Measurements from ENCODE around the gene EIF3B. TPM values are rescaled to one million over a fixed set of nuclear protein-coding genes. Genes with fewer than 3 reads are reported as not detected.
A peak's percentile ranks its signal among the peaks of the same experiment; 100 is the strongest.

EIF3B gene
- total and polyA plus RNA-seq, 9 of the 15 experiments (the other 6 are each of a cell fraction or from before 2014, with no cell fraction given) = 25.9 to 494 (median 357) TPM

DNA sequence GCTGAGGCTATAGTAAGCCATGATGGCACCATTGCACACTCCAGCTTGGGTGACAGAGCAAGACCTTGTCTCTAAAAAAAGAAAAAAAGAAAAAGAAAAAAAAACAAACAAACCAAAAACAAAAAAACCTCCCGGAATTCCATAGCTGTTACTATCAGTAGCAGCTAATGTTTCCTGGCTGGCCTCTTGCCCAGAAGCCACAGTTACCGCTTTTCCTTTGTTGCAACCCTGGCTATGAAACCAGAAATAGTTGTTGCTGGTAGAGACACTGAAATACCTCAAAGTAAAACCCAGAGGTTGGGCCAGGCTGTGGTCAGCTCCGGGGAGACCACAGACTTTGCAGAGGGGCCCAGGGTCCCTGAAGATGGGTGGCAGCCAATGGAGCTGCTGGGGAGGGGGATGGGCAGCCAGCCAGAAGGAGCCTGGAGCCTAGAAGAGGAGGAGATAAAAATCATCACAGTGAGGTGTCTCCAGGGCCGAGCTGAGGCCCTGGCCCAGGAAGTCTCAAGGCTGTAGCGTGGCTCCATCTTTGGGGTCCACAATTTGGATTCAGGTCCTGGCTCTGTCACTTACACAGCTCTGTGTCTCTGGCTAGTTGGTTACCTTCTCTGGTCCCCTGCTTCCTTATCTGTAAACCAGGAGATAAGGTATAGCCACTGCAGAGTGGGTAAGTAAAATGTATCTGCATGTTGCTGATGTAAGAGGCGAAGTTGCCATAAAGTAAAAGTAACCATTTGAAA lies 45.4 kb downstream of the EIF3B start (continued):
- TF ChIP-seq, protein P1, sequence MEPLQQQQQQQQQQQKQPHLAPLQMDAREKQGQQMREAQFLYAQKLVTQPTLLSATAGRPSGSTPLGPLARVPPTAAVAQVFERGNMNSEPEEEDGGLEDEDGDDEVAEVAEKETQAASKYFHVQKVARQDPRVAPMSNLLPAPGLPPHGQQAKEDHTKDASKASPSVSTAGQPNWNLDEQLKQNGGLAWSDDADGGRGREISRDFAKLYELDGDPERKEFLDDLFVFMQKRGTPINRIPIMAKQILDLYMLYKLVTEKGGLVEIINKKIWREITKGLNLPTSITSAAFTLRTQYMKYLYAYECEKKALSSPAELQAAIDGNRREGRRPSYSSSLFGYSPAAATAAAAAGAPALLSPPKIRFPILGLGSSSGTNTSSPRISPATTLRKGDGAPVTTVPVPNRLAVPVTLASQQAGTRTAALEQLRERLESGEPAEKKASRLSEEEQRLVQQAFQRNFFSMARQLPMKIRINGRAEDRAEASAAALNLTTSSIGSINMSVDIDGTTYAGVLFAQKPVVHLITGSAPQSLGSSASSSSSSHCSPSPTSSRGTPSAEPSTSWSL (CRISPR knock-in tag; IDR thresholded peaks at IDR 0.05; ENCODE audit: borderline replicate concordance) = no peak
- TF ChIP-seq POU5F1 (IDR thresholded peaks at IDR 0.05; ENCODE audit: borderline replicate concordance, low read depth, low read length, partially characterized antibody) = no peak
- TF ChIP-seq SNIP1 (IDR thresholded peaks at IDR 0.05; ENCODE audit: low read depth) = no peak
- no peak for TF ChIP-seq SMC3 (conservative IDR thresholded peaks at IDR 0.05; ENCODE audit: insufficient read depth, low read depth, low read length)
- TF ChIP-seq TBL1XR1 (IDR thresholded peaks at IDR 0.05; ENCODE audit: low read length in 2 of 2) = no peak
- no peak for TF ChIP-seq ZNF764 (CRISPR knock-in tag; IDR thresholded peaks at IDR 0.05; ENCODE audit: low read depth)
- no peak for TF ChIP-seq SRSF7 (optimal IDR thresholded peaks at IDR 0.05; ENCODE audit: low read depth, low read length)
- TF ChIP-seq NRF1 (conservative IDR thresholded peaks at IDR 0.05 in 1 of 2, IDR thresholded peaks at IDR 0.05 in 1 of 2) = no peak
- TF ChIP-seq, protein P2, sequence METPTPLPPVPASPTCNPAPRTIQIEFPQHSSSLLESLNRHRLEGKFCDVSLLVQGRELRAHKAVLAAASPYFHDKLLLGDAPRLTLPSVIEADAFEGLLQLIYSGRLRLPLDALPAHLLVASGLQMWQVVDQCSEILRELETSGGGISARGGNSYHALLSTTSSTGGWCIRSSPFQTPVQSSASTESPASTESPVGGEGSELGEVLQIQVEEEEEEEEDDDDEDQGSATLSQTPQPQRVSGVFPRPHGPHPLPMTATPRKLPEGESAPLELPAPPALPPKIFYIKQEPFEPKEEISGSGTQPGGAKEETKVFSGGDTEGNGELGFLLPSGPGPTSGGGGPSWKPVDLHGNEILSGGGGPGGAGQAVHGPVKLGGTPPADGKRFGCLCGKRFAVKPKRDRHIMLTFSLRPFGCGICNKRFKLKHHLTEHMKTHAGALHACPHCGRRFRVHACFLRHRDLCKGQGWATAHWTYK (CRISPR knock-in tag; IDR thresholded peaks at IDR 0.05) = no peak
- peak in 1 of 2 experiments; percentile 3; a peak in 1 of 4 replicates for TF ChIP-seq RAD21 (CRISPR knock-in tag; conservative IDR thresholded peaks at IDR 0.05 in 1 of 2, IDR thresholded peaks at IDR 0.05 in 1 of 2)
- no peak for TF ChIP-seq ZBED1 (IDR thresholded peaks at IDR 0.05)
- no peak for TF ChIP-seq ZNF561 (CRISPR knock-in tag; conservative IDR thresholded peaks at IDR 0.05)
- TF ChIP-seq, protein P3, sequence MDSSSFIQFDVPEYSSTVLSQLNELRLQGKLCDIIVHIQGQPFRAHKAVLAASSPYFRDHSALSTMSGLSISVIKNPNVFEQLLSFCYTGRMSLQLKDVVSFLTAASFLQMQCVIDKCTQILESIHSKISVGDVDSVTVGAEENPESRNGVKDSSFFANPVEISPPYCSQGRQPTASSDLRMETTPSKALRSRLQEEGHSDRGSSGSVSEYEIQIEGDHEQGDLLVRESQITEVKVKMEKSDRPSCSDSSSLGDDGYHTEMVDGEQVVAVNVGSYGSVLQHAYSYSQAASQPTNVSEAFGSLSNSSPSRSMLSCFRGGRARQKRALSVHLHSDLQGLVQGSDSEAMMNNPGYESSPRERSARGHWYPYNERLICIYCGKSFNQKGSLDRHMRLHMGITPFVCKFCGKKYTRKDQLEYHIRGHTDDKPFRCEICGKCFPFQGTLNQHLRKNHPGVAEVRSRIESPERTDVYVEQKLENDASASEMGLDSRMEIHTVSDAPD (CRISPR knock-in tag; IDR thresholded peaks at IDR 0.05) = no peak
- TF ChIP-seq TOE1 (IDR thresholded peaks at IDR 0.05; ENCODE audit: borderline replicate concordance) = 0 out of 2 replicates have a peak, but pooled peaks have one; percentile 15
- TF ChIP-seq TOE1 (CRISPR knock-in tag; IDR thresholded peaks at IDR 0.05; ENCODE audit: borderline replicate concordance, low read depth) = no peak
- peak; percentile 52; the same call in 1 of the 2 replicates for TF ChIP-seq PHF8 (IDR thresholded peaks at IDR 0.05; ENCODE audit: borderline replicate concordance, low read length)
- TF ChIP-seq ETV1 (tag; conservative IDR thresholded peaks at IDR 0.05; ENCODE audit: low read depth) = peak; percentile 39; the same call in 1 of the 2 replicates
- peak; percentile 76; the same call in 1 of the 2 replicates for TF ChIP-seq ZBTB1 (CRISPR knock-in tag; IDR thresholded peaks at IDR 0.05; ENCODE audit: borderline replicate concordance, low read depth)
- TF ChIP-seq, protein P4, sequence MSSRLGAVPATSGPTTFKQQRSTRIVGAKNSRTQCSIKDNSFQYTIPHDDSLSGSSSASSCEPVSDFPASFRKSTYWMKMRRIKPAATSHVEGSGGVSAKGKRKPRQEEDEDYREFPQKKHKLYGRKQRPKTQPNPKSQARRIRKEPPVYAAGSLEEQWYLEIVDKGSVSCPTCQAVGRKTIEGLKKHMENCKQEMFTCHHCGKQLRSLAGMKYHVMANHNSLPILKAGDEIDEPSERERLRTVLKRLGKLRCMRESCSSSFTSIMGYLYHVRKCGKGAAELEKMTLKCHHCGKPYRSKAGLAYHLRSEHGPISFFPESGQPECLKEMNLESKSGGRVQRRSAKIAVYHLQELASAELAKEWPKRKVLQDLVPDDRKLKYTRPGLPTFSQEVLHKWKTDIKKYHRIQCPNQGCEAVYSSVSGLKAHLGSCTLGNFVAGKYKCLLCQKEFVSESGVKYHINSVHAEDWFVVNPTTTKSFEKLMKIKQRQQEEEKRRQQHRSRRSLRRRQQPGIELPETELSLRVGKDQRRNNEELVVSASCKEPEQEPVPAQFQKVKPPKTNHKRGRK (tag; IDR thresholded peaks at IDR 0.05) = no peak
- no peak for TF ChIP-seq POLR2AphosphoS2 (IDR thresholded peaks at IDR 0.05; ENCODE audit: low read length)
- no peak for TF ChIP-seq ZFP1 (CRISPR knock-in tag; IDR thresholded peaks at IDR 0.05)
- peak; percentile 18; the same call in 1 of the 2 replicates for TF ChIP-seq NFIX (CRISPR knock-in tag; IDR thresholded peaks at IDR 0.05; ENCODE audit: low read depth)

Measured in K562 (cell line).